Measurements from ENCODE around the gene GIPC3.

GIPC3 gene

GRCh38 chr19:3585301-3586126, at the start of gene GIPC3:
GIPC3 (plus strand) TSS chr19:3585478; CDS start chr19:3585598, 120 bp downstream.
- DNase-seq: no peak

- DNase-seq: no peak
Measured at GRCh38 chr19:3535563-3535965, 49.7 kb upstream of the GIPC3 start.

- DNase-seq: no peak
Measured at GRCh38 chr19:3535981-3536380, 49.3 kb upstream of the GIPC3 start.

- DNase-seq: no peak
Measured at GRCh38 chr19:3536429-3537100, 48.7 kb upstream of the GIPC3 start.

- no peak for DNase-seq
Measured at GRCh38 chr19:3537101-3537437, 48.2 kb upstream of the GIPC3 start.

- DNase-seq: no peak
Measured at GRCh38 chr19:3537438-3538240, 47.6 kb upstream of the GIPC3 start.

- no peak for DNase-seq
Measured at GRCh38 chr19:3538258-3538929, 46.9 kb upstream of the GIPC3 start.

- DNase-seq: no peak
Measured at GRCh38 chr19:3538965-3539755, 46.1 kb upstream of the GIPC3 start, which contains the start of gene TEKTIP1. TEKTIP1 (plus strand) TSS chr19:3539174; CDS start chr19:3539178, 4 bp downstream.

- DNase-seq: no peak
Measured at GRCh38 chr19:3539756-3540118, 45.5 kb upstream of the GIPC3 start.

- DNase-seq: no peak
Measured at GRCh38 chr19:3543150-3544057, 41.9 kb upstream of the GIPC3 start.

- DNase-seq: no peak
Measured at GRCh38 chr19:3544058-3544376, 41.3 kb upstream of the GIPC3 start.

GRCh38 chr19:3544742-3545668, 40.3 kb upstream of the GIPC3 start:
- DNase-seq: peak; percentile 37

- no peak for DNase-seq
Measured at GRCh38 chr19:3545669-3546034, 39.6 kb upstream of the GIPC3 start.

GRCh38 chr19:3546119-3546518, 39.2 kb upstream of the GIPC3 start:
- DNase-seq: no peak

- DNase-seq: no peak
Measured at GRCh38 chr19:3547301-3547731, 38.0 kb upstream of the GIPC3 start.

GRCh38 chr19:3547767-3548282, 37.5 kb upstream of the GIPC3 start:
- DNase-seq: no peak

GRCh38 chr19:3548606-3549005, 36.7 kb upstream of the GIPC3 start:
- DNase-seq: no peak

GRCh38 chr19:3549816-3550215, 35.5 kb upstream of the GIPC3 start:
- DNase-seq: no peak

GRCh38 chr19:3550947-3551791, 34.1 kb upstream of the GIPC3 start:
- no peak for DNase-seq
